ENCODE results near the gene MUC12. TPM values are rescaled to one million over a fixed set of nuclear protein-coding genes. Genes with fewer than 3 reads are reported as not detected.
A peak's percentile ranks its signal among the peaks of the same experiment; 100 is the strongest.

MUC12 gene
- total and polyA plus RNA-seq, 2 experiments from 2014 or later: 4.0 to 7.3 TPM

GRCh38 chr7:100966542-100967291 is 2.6 kb upstream of the MUC12 start:
- Histone ChIP-seq H3K4me1 (ENCODE audit: insufficient read depth) (peaks cover 9% of the 10 kb centered on the region), H3K9me3 (ENCODE audit: low read depth) (no peaks in the 10 kb centered on the region), H3K4me3 (peak overlapping the region; percentile 20), H2AFZ (no peak overlapping the region), H3K27me3 (peaks cover 70% of the 10 kb centered on the region), H3K36me3 (replicated peaks; ENCODE audit: insufficient read depth, low read depth) (no peaks in the 10 kb centered on the region), H3K4me2 (peak overlapping the region; percentile 81), H4K20me1 (ENCODE audit: insufficient read depth, poor library complexity, severe bottlenecking) (no peaks in the 10 kb centered on the region), H3K79me2 (no peaks in the 10 kb centered on the region), H3K27ac (no peak overlapping the region), H3K9me2 (replicated peaks; ENCODE audit: insufficient read depth) (no peaks in the 10 kb centered on the region)
- DNase-seq (ENCODE audit: low spot score): no peak
- TF ChIP-seq EZH2phosphoT487 (IDR thresholded peaks at IDR 0.05; ENCODE audit: low read depth, severe bottlenecking, unreplicated experiment) (no peak), CTCF (IDR thresholded peaks at IDR 0.05; ENCODE audit: poor library complexity) (no peak), EZH2 (IDR thresholded peaks at IDR 0.05; ENCODE audit: borderline replicate concordance) (no peak)
- WGBS (ENCODE audit: low lambda C conversion rate, missing lambda C conversion rate): 26% methylated on average over 38 of the region's 40 CpGs

GRCh38 chr7:100967292-100967863 is 2.0 kb upstream of the MUC12 start:
- Histone ChIP-seq H2AFZ (no peak overlapping the region), H3K9me2 (replicated peaks; ENCODE audit: insufficient read depth) (no peaks in the 10 kb centered on the region), H3K36me3 (replicated peaks; ENCODE audit: insufficient read depth, low read depth) (no peaks in the 10 kb centered on the region), H3K4me1 (ENCODE audit: insufficient read depth) (peaks cover 9% of the 10 kb centered on the region), H3K27ac (no peak overlapping the region), H3K79me2 (no peaks in the 10 kb centered on the region), H3K27me3 (peaks cover 72% of the 10 kb centered on the region), H4K20me1 (ENCODE audit: insufficient read depth, poor library complexity, severe bottlenecking) (no peaks in the 10 kb centered on the region), H3K4me3 (no peak overlapping the region), H3K9me3 (ENCODE audit: low read depth) (no peaks in the 10 kb centered on the region), H3K4me2 (peak overlapping the region; percentile 81)
- no peak for DNase-seq (ENCODE audit: low spot score)
- WGBS (ENCODE audit: low lambda C conversion rate, missing lambda C conversion rate): 80% methylated on average over 13 of the region's 13 CpGs
- TF ChIP-seq EZH2 (IDR thresholded peaks at IDR 0.05; ENCODE audit: borderline replicate concordance) (no peak), CTCF (IDR thresholded peaks at IDR 0.05; ENCODE audit: poor library complexity) (no peak), EZH2phosphoT487 (IDR thresholded peaks at IDR 0.05; ENCODE audit: low read depth, severe bottlenecking, unreplicated experiment) (peak; percentile 30)

GRCh38 chr7:100968031-100968430 is 1.3 kb upstream of the MUC12 start:
- no peak for TF ChIP-seq CTCF (IDR thresholded peaks at IDR 0.05; ENCODE audit: poor library complexity)
- no peak for TF ChIP-seq EZH2phosphoT487 (IDR thresholded peaks at IDR 0.05; ENCODE audit: low read depth, severe bottlenecking, unreplicated experiment)
- no peak for TF ChIP-seq EZH2 (IDR thresholded peaks at IDR 0.05; ENCODE audit: borderline replicate concordance)
- Histone ChIP-seq H3K79me2 (no peaks in the 10 kb centered on the region), H3K4me1 (ENCODE audit: insufficient read depth) (peaks cover 9% of the 10 kb centered on the region), H3K27me3 (peaks cover 68% of the 10 kb centered on the region), H3K36me3 (replicated peaks; ENCODE audit: insufficient read depth, low read depth) (no peaks in the 10 kb centered on the region), H4K20me1 (ENCODE audit: insufficient read depth, poor library complexity, severe bottlenecking) (no peaks in the 10 kb centered on the region), H3K27ac (no peak overlapping the region), H2AFZ (no peak overlapping the region), H3K9me2 (replicated peaks; ENCODE audit: insufficient read depth) (no peaks in the 10 kb centered on the region), H3K9me3 (ENCODE audit: low read depth) (no peaks in the 10 kb centered on the region), H3K4me2 (no peak overlapping the region), H3K4me3 (no peak overlapping the region)
- DNase-seq (ENCODE audit: low spot score): no peak
- 25% methylated on average over 5 of the region's 6 CpGs for WGBS (ENCODE audit: low lambda C conversion rate, missing lambda C conversion rate)
